NCI-H187 (cell line): ENCODE measurements around the gene OR51S1.
"Not testable (repeated sequence)": the region's sequence is repeated elsewhere in the genome, so short reads cannot be mapped to it uniquely, and the experiment has no call there.

Experiments used
- DNase-seq, 2 experiments: peaks; one replicate each; lab custom pipeline; 2025; lab: John Stamatoyannopoulos, UW

OR51S1 gene

GRCh38 chr11:4804280-4804679 lies 44.7 kb downstream of the OR51S1 start, which contains the start of gene OR52R1:
Gene OR52R1 (minus strand): TSS chr11:4804380. CDS start chr11:4804380, 0 bp downstream.
- DNase-seq = no peak

GRCh38 chr11:4801316-4801715 lies 47.7 kb downstream of the OR51S1 start:
- not testable (repeated sequence) for DNase-seq

GRCh38 chr11:4798427-4799183 lies 50.4 kb downstream of the OR51S1 start:
- no peak for DNase-seq
